Middle frontal gyrus (tissue), 1 donor: Measurements from ENCODE around the gene SPDEF.
A peak's percentile ranks its signal among the peaks of the same experiment; 100 is the strongest.

Source experiments
- DNase-seq: peaks from one replicate; pipeline ENCODE4 v3.0.0-alpha.2; 2015; ENCODE audit warnings: low spot score; ENCODE audit errors: extremely low spot score

SPDEF gene

GRCh38 chr6:34515473-34516387 lies 40.4 kb downstream of the SPDEF start:
- no peak for DNase-seq

- DNase-seq = peak; percentile 30
Measured at GRCh38 chr6:34514593-34515472, 41.3 kb downstream of the SPDEF start.

- DNase-seq = no peak
Measured at GRCh38 chr6:34514112-34514511, 42.0 kb downstream of the SPDEF start.

GRCh38 chr6:34513646-34514045 lies 42.5 kb downstream of the SPDEF start:
- DNase-seq = no peak

GRCh38 chr6:34512738-34513115 lies 43.4 kb downstream of the SPDEF start:
- DNase-seq = no peak

GRCh38 chr6:34511915-34512737 lies 44.0 kb downstream of the SPDEF start:
- DNase-seq = no peak

- DNase-seq = peak; percentile 18
Measured at GRCh38 chr6:34511214-34511914, 44.8 kb downstream of the SPDEF start.

- DNase-seq = no peak
Measured at GRCh38 chr6:34510299-34510698, 45.8 kb downstream of the SPDEF start.

GRCh38 chr6:34509782-34510181 lies 46.3 kb downstream of the SPDEF start:
- DNase-seq = no peak

GRCh38 chr6:34508425-34508824 lies 47.7 kb downstream of the SPDEF start:
- DNase-seq = no peak

GRCh38 chr6:34506718-34507117 lies 49.4 kb downstream of the SPDEF start:
- no peak for DNase-seq

GRCh38 chr6:34497411-34497810 lies 58.7 kb downstream of the SPDEF start:
- DNase-seq = no peak

GRCh38 chr6:34496103-34496685 lies 59.9 kb downstream of the SPDEF start:
- DNase-seq = no peak

- DNase-seq = peak; percentile 21
Measured at GRCh38 chr6:34494973-34495372, 61.2 kb downstream of the SPDEF start.

- no peak for DNase-seq
Measured at GRCh38 chr6:34493344-34493743, 62.8 kb downstream of the SPDEF start.

GRCh38 chr6:34491091-34491430 lies 65.1 kb downstream of the SPDEF start:
- no peak for DNase-seq

GRCh38 chr6:34490390-34491090 lies 65.6 kb downstream of the SPDEF start:
- DNase-seq = no peak

GRCh38 chr6:34489207-34489805 lies 66.8 kb downstream of the SPDEF start:
- DNase-seq = no peak
